Caki2 (cell line): Measurements from ENCODE around the gene UMAD1. TPM values are rescaled to one million over a fixed set of nuclear protein-coding genes. Genes with fewer than 3 reads are reported as not detected.
"Not testable (repeated sequence)": the region's sequence is repeated elsewhere in the genome, so short reads cannot be mapped to it uniquely, and the experiment has no call there.

Source experiments
- DNase-seq: peaks from one replicate; pipeline ENCODE4 v3.0.0-alpha.2; 2015; ENCODE audit warnings: low read depth
- in situ Hi-C: cut with HindIII; loops from 2 replicates; pipeline ENCODE4 v1.10.0; 2016; ENCODE audit warnings: low sequenced_read_pairs, low pct_unique_long_range_greater_than_20kb, mixed read lengths
- total RNA-seq: library from RNA; depleted of rRNA; stranded (reverse); fragments of >200 nt; shearing (Covaris generic); gene quantifications from 2 replicates; pipeline ENCODE4 v1.2.3, GENCODE V29; 2014; ENCODE audit warnings: low replicate concordance

The UMAD1 gene
- total RNA-seq, 1 experiment from 2014 or later = 19.9 TPM

GRCh38 chr7:7647495-7648036 is 7.0 kb downstream of the UMAD1 start:
- in situ Hi-C loops = no loop called here
- DNase-seq = no peak

DNA sequence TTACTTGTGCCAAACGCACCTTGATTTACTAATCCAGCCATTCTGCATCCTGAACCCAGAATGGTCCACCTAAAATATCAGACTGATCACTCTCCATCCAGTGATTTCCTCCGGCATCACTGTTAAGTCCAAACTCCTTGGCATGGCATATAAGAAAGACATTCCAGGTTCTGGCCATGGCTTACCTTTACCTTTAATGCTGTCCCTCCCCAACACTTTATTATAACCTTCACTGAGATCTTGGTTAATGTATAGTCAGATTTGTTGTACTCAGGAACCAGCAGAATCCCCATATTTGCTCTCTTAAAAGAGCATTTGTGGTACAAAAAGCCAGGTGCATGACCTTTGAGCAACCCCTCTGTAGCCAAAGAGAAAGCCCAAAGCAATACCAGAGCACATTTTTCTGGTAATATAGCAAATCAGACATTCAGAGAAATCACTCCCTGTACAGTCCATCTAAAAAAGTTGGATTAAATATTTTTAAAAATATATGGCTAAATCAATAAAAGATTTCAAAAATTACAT is 10.2 kb downstream of the UMAD1 start:
- DNase-seq = no peak
- in situ Hi-C loops = no loop called here

GRCh38 chr7:7651479-7651878 is 10.9 kb downstream of the UMAD1 start:
- in situ Hi-C loops = no loop called here
- no peak for DNase-seq

- DNase-seq = no peak
- in situ Hi-C loops = no loop called here
Measured at GRCh38 chr7:7652798-7653540, 12.4 kb downstream of the UMAD1 start.

GRCh38 chr7:7653593-7654187 is 13.1 kb downstream of the UMAD1 start:
- in situ Hi-C loops = no loop called here
- no peak for DNase-seq

DNA sequence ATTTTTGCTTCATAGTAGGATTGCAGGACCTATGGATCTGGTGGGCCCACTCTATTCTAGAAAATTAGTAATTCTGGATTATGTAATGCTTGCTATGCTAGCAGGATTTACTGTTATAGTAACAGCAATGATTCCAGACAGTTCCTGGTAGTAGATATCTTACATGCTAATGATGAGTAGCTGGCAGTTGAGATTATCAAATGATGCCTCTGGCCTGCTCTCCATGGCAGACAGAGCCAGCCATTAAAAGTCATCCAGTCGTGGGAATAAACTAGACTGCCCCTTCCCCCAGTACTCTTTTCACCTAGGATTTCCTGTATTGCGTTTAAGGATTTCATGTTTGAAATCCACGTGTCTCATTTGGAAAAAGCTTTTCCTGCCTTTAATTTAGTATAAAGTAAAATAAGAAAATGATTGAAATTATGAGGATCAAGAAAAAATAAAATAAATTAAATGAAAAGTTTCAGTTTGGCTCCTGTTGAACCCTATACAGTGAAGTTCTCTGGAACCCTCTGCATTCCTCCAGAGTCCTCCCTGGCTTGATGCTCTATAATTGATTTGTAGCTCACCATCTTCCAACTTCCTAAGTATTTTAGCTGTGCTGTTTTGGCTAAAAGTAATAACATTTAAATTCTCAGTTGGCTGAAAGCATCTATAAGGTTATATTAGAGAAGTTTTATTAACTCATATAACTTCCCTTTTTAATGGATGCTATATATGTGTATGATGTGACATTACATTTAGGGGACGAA is 14.6 kb downstream of the UMAD1 start:
- DNase-seq = no peak
- in situ Hi-C loops = no loop called here

DNA sequence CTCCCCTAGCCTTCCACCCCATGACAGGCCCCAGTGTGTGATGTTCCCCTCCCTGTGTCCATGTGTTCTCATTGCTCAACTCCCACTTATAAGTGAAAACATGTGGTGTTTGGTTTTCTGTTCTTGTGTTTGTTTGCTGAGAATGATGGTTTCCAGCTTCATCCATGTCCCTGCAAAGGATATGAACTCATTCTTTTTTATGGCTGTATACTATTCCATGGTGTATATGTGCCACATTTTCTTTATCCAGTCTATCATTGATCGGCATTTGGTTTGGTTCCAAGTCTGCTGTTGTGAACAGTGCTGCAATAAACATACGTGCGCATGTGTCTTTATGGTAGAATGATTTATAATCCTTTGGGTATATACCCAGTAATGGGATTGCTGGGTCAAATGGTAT is 15.9 kb downstream of the UMAD1 start:
- in situ Hi-C loops, DNase-seq: not testable (repeated sequence)

GRCh38 chr7:7662527-7662926 is 22.0 kb downstream of the UMAD1 start:
- in situ Hi-C loops = no loop called here
- DNase-seq = no peak

DNA sequence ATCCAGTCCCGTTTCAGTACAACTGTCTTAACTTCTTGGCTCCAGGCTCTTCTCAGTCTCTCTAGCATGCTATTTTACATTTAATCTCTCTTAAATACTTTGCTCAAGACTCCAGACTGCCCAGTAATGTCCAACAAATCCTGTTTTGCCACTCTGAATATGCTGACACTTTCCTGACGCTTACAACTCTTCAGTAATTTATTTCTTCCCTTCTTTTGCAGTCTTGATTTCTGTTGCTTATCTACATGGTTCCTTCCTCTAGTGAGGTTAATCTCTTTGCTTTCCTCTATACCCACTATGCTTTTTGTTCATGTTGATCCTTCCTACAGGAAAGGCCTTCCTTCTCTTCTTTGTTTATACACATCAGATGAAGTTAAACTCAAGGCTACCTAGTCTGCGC is 23.7 kb downstream of the UMAD1 start:
- no peak for DNase-seq
- in situ Hi-C loops = no loop called here

GRCh38 chr7:7665031-7665430 is 24.5 kb downstream of the UMAD1 start:
- no peak for DNase-seq
- in situ Hi-C loops = no loop called here

GRCh38 chr7:7667187-7667586 is 26.6 kb downstream of the UMAD1 start:
- DNase-seq = no peak
- in situ Hi-C loops = no loop called here

GRCh38 chr7:7668706-7669105 is 28.2 kb downstream of the UMAD1 start:
- in situ Hi-C loops = no loop called here
- DNase-seq = no peak

DNA sequence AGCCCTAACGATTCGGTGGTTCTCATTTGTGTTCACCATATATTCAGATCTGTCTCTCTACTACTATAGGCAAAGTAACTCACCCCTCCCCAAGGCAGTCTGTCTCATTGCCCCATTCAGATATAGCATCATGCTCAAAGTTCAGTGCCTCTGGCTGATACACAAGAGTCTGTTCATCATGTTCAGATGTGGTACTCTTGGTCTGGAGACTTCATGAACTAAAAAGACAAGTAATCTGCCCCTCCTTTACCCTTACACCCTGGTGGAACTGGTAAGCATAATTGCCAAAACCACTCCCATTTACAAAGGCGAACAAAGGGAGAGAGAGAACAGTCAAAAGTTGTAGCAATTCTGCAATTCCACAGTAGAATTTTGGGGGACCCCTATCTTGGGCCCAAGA is 29.9 kb downstream of the UMAD1 start:
- no peak for DNase-seq
- in situ Hi-C loops = no loop called here

DNA sequence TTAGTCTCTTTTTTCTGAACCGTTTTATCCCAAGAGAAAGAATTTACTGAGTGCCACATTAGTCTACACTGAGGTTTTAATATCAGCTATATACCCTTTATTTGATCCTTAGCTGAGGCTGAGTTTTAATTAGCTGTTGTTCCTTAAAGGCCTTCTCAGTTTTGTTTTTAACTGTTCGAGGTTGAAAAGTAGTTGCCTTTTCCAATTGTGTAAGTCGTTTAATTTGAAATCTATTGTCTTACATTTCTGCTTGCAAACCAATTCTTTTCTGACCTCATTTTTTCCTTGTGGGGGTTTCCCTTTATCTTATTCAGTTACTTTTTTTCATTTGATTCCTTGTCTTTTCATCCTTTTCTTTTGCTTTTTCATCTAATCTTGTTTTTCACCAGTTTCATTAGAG is 30.8 kb downstream of the UMAD1 start:
- in situ Hi-C loops = no loop called here
- no peak for DNase-seq

- no peak for DNase-seq
- in situ Hi-C loops = no loop called here
Measured at GRCh38 chr7:7672545-7673239, 32.1 kb downstream of the UMAD1 start.

DNA sequence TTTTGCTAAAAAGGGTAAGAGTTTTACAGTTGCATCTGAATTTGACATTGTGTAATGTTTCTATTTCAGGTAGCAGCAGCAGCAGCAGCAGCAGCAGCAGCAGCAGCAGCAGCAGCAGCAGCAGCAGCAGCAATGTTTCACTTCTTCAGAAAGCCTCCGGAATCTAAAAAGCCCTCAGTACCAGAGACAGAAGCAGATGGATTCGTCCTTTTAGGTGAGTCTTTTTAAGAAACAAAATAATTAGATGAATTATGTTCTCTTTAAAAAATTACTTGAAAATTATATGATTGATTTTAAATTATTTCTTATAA is 32.6 kb downstream of the UMAD1 start:
- DNase-seq = no peak
- in situ Hi-C loops = no loop called here

DNA sequence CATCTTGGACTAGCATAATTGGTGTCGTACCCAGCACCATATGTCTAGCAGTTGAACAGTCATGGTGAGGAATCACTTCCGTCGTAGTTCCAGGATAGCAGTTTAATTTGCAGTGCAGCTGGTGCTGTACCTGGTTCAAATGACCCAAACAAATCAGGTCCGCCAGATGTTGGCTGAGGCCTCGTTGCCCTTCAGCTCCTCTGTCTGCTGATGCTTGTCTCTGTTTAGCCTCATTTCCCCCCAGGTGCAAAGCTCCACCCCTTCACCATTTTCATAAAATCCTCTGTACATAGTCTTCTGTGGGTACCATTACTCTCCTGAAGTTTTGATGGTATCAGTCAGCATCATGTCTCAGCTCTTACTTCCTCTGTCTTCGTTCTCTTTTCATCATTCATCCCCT is 35.1 kb downstream of the UMAD1 start:
- DNase-seq = no peak
- in situ Hi-C loops = no loop called here

GRCh38 chr7:7679640-7680039 is 39.1 kb downstream of the UMAD1 start:
- in situ Hi-C loops, DNase-seq: not testable (repeated sequence)
